ENCODE data around the gene MYO9B. TPM values are rescaled to one million over a fixed set of nuclear protein-coding genes. Genes with fewer than 3 reads are reported as not detected.

MYO9B gene
- total and polyA plus RNA-seq, 12 donors: 19.9 to 55.2 (median 27.9) TPM

GRCh38 chr19:17260842-17261325 is 185.3 kb downstream of the MYO9B start:
- Histone ChIP-seq H3K27me3 (no peaks in the 10 kb centered on the region), H3K27ac (no peak overlapping the region), H3K9me3 (peaks cover 0 to 16% (median 6%) of the 10 kb centered on the region in 11 donors), H3K36me3 (peaks cover 0 to 38% (median 0%) of the 10 kb centered on the region in 9 donors), H3K4me1 (peaks cover 0 to 34% (median 5%) of the 10 kb centered on the region in 9 donors), H3K4me3 (peak overlapping the region in 2 of 10 donors; percentile 11 to 63)
- DNase-seq (peak; percentile 77 to 86), ATAC-seq (peak; percentile 67 to 86 (median 80))
- intact Hi-C loops (cut with DNase I): loop anchor here in 1 of 10 donors (2.0 kb wide), 1 partner anchor 22 kb away; no protein-coding TSS in a partner anchor
- WGBS, 2 donors: 24 to 26% methylated on average over 15 of the region's 15 CpGs
- TF ChIP-seq CTCF (IDR thresholded peaks at IDR 0.05): peak; percentile 82 to 96 (median 87)

DNA sequence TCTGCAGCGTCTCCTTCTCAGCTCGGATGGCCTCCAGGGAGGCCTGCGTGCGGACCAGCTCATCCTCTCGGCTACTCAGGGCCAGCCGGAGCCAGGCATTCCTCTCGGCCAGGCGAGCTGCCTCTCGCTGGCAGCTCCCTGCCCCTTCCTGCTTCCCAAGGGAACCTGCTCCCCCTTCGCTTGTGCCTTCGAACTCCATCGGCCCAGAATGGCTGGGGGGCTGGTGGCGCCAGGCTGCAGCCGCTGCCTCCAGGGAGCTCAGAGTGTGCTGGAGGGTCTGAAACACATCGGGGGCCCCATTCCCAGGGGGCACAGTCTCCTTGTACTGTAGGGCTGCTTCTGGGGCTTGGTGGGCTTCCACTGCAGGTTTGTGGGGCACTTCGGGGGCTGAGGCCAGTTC is 187.0 kb downstream of the MYO9B start:
- ATAC-seq (no peak), DNase-seq (no peak)
- intact Hi-C loops (cut with DNase I): no loop called here
- H3K36me3 ChIP-seq: peaks cover 0 to 28% (median 0%) of the 10 kb centered on the region in 9 donors
- H3K27ac ChIP-seq: peak overlapping the region in 6 of 10 donors; percentile 4 to 95 (median 64)
- no peak for TF ChIP-seq CTCF (IDR thresholded peaks at IDR 0.05)
- H3K27me3 ChIP-seq: no peaks in the 10 kb centered on the region
- 50 to 55% methylated on average over 16 of the region's 16 CpGs for WGBS, 2 donors
- peak overlapping the region in 9 of 10 donors; percentile 47 to 71 (median 61) for H3K4me3 ChIP-seq
- peaks cover 0 to 44% (median 10%) of the 10 kb centered on the region in 9 donors for H3K4me1 ChIP-seq
- H3K9me3 ChIP-seq: peaks cover 0 to 16% (median 6%) of the 10 kb centered on the region in 11 donors

Other genes with a start within 250 kb of the MYO9B start
- 10 to 100 TPM; 22.9 to 30.6 (median 24.8) TPM for gene SIN3B, start 246.4 kb upstream of the MYO9B start, total RNA-seq
- gene SIN3B, start 246.4 kb upstream of the MYO9B start, polyA plus RNA-seq: 10 to 100 TPM; 13.9 to 37.7 TPM
- gene F2RL3, start 186.8 kb upstream of the MYO9B start, total RNA-seq: 1 to 10 TPM in 5 of 10 donors, under 1 TPM in 5; 0.13 to 8.3 (median 1.1) TPM
- 1 to 10 TPM; 2.5 to 3.4 TPM for gene F2RL3, start 186.8 kb upstream of the MYO9B start, polyA plus RNA-seq
- 10 to 100 TPM in 6 of 10 donors, 1 to 10 TPM in 4; 4.8 to 30.4 (median 10.5) TPM for gene CPAMD8, start 49.0 kb upstream of the MYO9B start, total RNA-seq
- gene CPAMD8, start 49.0 kb upstream of the MYO9B start, polyA plus RNA-seq: 10 to 100 TPM; 11.0 to 77.9 TPM
- 1 to 10 TPM; 2.0 to 9.1 (median 4.7) TPM for gene HAUS8, start 325 bp upstream of the MYO9B start, total RNA-seq
- gene HAUS8, start 325 bp upstream of the MYO9B start, polyA plus RNA-seq: 10 to 100 TPM in 1 of 2 donors, 1 to 10 TPM in 1; 4.4 to 10.2 TPM
- 10 to 100 TPM; 25.1 to 36.6 (median 28.3) TPM for gene USE1, start 139.6 kb downstream of the MYO9B start, total RNA-seq
- gene USE1, start 139.6 kb downstream of the MYO9B start, polyA plus RNA-seq: 10 to 100 TPM; 48.6 to 67.6 TPM
- gene OCEL1, start 150.4 kb downstream of the MYO9B start, total RNA-seq: 10 to 100 TPM in 9 of 10 donors, 1 to 10 TPM in 1; 7.2 to 38.6 (median 15.0) TPM
- gene OCEL1, start 150.4 kb downstream of the MYO9B start, polyA plus RNA-seq: 10 to 100 TPM; 14.3 to 47.4 TPM
- gene NR2F6, start 170.1 kb downstream of the MYO9B start, total RNA-seq: 10 to 100 TPM; 34.5 to 79.7 (median 42.2) TPM
- gene NR2F6, start 170.1 kb downstream of the MYO9B start, polyA plus RNA-seq: 10 to 100 TPM; 32.0 to 46.1 TPM
- 10 to 100 TPM in 1 of 10 donors, 1 to 10 TPM in 9; 3.4 to 10.7 (median 6.6) TPM for gene USHBP1, start 189.0 kb downstream of the MYO9B start, total RNA-seq
- 10 to 100 TPM; 11.5 to 30.9 TPM for gene USHBP1, start 189.0 kb downstream of the MYO9B start, polyA plus RNA-seq
- gene BABAM1, start 191.7 kb downstream of the MYO9B start, total RNA-seq: 10 to 100 TPM; 64.5 to 83.4 (median 74.4) TPM
- 10 to 100 TPM; 68.9 to 88.2 TPM for gene BABAM1, start 191.7 kb downstream of the MYO9B start, polyA plus RNA-seq
- gene ANKLE1, start 206.1 kb downstream of the MYO9B start, total RNA-seq: under 1 TPM in 8 of 10 donors, not detected in 2; 0.09 to 0.85 (median 0.22) TPM
- under 1 TPM; 0.15 to 0.20 TPM for gene ANKLE1, start 206.1 kb downstream of the MYO9B start, polyA plus RNA-seq
- gene ABHD8, start 227.6 kb downstream of the MYO9B start, total RNA-seq: 10 to 100 TPM in 2 of 10 donors, 1 to 10 TPM in 8; 6.0 to 16.9 (median 7.9) TPM
- 10 to 100 TPM in 1 of 2 donors, 1 to 10 TPM in 1; 8.7 to 16.6 TPM for gene ABHD8, start 227.6 kb downstream of the MYO9B start, polyA plus RNA-seq
- gene MRPL34, start 230.1 kb downstream of the MYO9B start, total RNA-seq: 100 to 1,000 TPM; 122 to 259 (median 151) TPM
- 100 to 1,000 TPM; 157 to 301 TPM for gene MRPL34, start 230.1 kb downstream of the MYO9B start, polyA plus RNA-seq
- gene DDA1, start 233.8 kb downstream of the MYO9B start, total RNA-seq: 10 to 100 TPM; 24.0 to 39.7 (median 34.7) TPM
- gene DDA1, start 233.8 kb downstream of the MYO9B start, polyA plus RNA-seq: 10 to 100 TPM; 20.4 to 85.7 TPM